ENCODE measurements around the gene TNFRSF19. TPM values are rescaled to one million over a fixed set of nuclear protein-coding genes. Genes with fewer than 3 reads are reported as not detected.

The TNFRSF19 gene
- total RNA-seq, 1 donor from 2014 or later: 19.0 TPM

DNA sequence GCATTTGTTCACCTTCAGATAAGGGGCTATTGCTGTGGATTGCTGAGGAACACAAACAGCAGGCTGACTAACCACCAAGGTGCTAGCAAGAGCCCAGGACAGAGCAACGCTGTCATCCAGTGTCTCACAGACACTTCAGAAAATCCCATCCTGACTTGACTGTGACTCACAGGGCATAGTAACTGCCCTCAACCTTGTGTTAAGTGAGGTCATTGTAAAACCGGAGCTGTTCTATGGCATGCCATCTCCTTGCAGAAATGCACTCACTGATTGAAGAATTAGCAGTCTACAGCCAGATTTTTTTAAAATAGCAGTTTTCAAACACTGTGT lies 51.1 kb downstream of the TNFRSF19 start:
- H3K27ac Mint-ChIP-seq: peak overlapping the region; percentile 73
- no peak overlapping the region for H3K4me3 Mint-ChIP-seq (ENCODE audit: low read depth)
- TF ChIP-seq, protein P1, sequence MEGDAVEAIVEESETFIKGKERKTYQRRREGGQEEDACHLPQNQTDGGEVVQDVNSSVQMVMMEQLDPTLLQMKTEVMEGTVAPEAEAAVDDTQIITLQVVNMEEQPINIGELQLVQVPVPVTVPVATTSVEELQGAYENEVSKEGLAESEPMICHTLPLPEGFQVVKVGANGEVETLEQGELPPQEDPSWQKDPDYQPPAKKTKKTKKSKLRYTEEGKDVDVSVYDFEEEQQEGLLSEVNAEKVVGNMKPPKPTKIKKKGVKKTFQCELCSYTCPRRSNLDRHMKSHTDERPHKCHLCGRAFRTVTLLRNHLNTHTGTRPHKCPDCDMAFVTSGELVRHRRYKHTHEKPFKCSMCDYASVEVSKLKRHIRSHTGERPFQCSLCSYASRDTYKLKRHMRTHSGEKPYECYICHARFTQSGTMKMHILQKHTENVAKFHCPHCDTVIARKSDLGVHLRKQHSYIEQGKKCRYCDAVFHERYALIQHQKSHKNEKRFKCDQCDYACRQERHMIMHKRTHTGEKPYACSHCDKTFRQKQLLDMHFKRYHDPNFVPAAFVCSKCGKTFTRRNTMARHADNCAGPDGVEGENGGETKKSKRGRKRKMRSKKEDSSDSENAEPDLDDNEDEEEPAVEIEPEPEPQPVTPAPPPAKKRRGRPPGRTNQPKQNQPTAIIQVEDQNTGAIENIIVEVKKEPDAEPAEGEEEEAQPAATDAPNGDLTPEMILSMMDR (IDR thresholded peaks at IDR 0.05; ENCODE audit: unreplicated experiment): no peak

DNA sequence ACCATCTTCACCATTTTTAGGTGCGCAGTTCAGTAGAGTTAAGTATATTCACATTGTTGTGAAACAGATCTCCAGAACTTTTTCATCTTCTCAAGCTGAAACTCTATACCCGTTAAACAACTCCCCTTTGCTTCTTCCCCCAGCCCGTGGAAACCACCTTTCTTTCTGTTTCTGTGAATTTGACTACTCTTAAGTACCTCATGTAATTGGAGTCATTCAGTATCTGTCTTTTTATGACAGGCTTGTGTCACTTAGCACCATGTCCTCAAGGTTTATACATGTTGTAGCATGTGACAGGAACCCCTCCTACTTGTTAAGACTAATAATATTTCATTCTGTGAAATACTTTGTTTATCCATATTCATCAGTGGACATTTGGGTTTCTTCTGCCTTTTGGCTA lies 52.8 kb downstream of the TNFRSF19 start:
- no peak for DNase-seq (ENCODE audit: low spot score, unreplicated experiment)
- H3K27ac Mint-ChIP-seq: no peak overlapping the region
- peaks cover 3% of the 10 kb centered on the region for H3K9me3 Mint-ChIP-seq (ENCODE audit: low read depth)
- H3K4me3 Mint-ChIP-seq (ENCODE audit: low read depth): no peak overlapping the region
- TF ChIP-seq, protein P1 (IDR thresholded peaks at IDR 0.05; ENCODE audit: unreplicated experiment): no peak
- peaks cover 11% of the 10 kb centered on the region for H3K36me3 Mint-ChIP-seq (ENCODE audit: insufficient read depth)
- H3K4me1 Mint-ChIP-seq (ENCODE audit: low read depth): peaks cover 33% of the 10 kb centered on the region
- H3K27me3 Mint-ChIP-seq: peaks cover 2% of the 10 kb centered on the region

More for the DNA sequence above, 51.1 kb downstream of the TNFRSF19 start:
- peaks cover 7% of the 10 kb centered on the region for H3K27me3 Mint-ChIP-seq
- peaks cover 3% of the 10 kb centered on the region for H3K9me3 Mint-ChIP-seq (ENCODE audit: low read depth)
- no peak for DNase-seq (ENCODE audit: low spot score, unreplicated experiment)
- H3K4me1 Mint-ChIP-seq (ENCODE audit: low read depth): peaks cover 34% of the 10 kb centered on the region
- peaks cover 16% of the 10 kb centered on the region for H3K36me3 Mint-ChIP-seq (ENCODE audit: insufficient read depth)

DNA sequence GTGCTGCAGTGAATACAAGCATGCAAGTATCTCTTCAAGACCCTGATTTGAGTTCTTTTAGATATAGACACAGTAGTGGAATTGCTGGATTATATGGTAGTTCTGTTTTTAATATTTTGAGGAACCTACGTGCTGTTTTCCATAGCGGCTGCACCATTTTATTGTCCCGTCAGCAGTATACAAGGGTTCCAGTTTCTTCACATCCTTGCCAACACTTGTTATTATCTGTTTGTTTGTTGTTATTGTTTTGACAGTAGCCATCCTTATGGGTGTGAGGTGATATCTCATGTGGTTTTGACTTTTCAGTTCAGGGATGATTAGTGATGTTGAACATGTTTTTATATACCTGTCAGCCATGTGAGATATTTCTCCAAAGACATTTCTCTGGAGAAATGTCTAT lies 53.2 kb downstream of the TNFRSF19 start:
- peaks cover 5% of the 10 kb centered on the region for H3K27me3 Mint-ChIP-seq
- no peak overlapping the region for H3K27ac Mint-ChIP-seq
- H3K4me3 Mint-ChIP-seq (ENCODE audit: low read depth): no peak overlapping the region
- peaks cover 9% of the 10 kb centered on the region for H3K36me3 Mint-ChIP-seq (ENCODE audit: insufficient read depth)
- H3K9me3 Mint-ChIP-seq (ENCODE audit: low read depth): peaks cover 3% of the 10 kb centered on the region
- TF ChIP-seq, protein P1 (IDR thresholded peaks at IDR 0.05; ENCODE audit: unreplicated experiment): no peak
- H3K4me1 Mint-ChIP-seq (ENCODE audit: low read depth): peaks cover 34% of the 10 kb centered on the region
- no peak for DNase-seq (ENCODE audit: low spot score, unreplicated experiment)

DNA sequence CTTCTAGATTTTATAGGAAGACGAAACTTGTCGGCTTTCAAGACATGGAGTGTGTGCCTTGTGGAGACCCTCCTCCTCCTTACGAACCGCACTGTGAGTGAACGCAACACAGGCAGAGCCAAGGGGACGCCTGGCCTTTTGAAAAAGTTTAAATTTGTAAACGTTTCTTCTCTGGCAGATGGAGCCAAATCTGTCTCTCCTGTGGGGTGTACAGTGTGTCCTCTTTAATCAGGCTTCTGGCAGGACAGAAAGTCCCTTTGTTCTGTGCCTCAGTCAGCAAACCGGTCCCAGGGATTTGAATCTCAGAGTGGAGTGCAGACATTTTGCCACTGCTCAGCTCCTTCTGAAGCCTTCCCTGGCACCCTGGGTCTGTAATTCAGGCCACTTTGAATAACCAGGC lies 56.5 kb downstream of the TNFRSF19 start:
- Mint-ChIP-seq H3K27me3 (peaks cover 11% of the 10 kb centered on the region), H3K27ac (no peak overlapping the region), H3K36me3 (ENCODE audit: insufficient read depth) (peaks cover 4% of the 10 kb centered on the region), H3K9me3 (ENCODE audit: low read depth) (peaks cover 3% of the 10 kb centered on the region), H3K4me1 (ENCODE audit: low read depth) (peaks cover 40% of the 10 kb centered on the region), H3K4me3 (ENCODE audit: low read depth) (no peak overlapping the region)
- no peak for DNase-seq (ENCODE audit: low spot score, unreplicated experiment)
- TF ChIP-seq, protein P1 (IDR thresholded peaks at IDR 0.05; ENCODE audit: unreplicated experiment): no peak

DNA sequence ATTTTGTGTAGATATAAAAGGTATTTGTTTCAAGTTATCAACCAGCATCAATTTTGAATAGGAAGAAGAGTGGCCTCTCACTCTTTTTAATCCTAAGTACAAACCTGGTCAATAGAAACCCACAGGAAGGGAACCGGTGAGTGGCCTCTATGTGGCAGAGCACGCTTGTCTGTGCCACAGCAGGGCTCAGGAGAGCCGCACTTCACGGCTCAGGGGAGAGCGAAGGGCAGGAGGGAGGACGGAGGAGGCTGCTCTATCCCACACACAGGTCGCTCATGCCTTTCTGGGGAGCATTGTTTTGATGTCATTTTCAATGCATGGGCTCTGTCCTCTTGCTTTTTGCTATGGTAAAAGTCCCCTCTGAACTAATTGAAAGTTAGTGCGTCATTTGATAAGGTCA lies 57.2 kb downstream of the TNFRSF19 start:
- Mint-ChIP-seq H3K27me3 (peaks cover 11% of the 10 kb centered on the region), H3K27ac (no peak overlapping the region), H3K4me3 (ENCODE audit: low read depth) (no peak overlapping the region), H3K36me3 (ENCODE audit: insufficient read depth) (peaks cover 4% of the 10 kb centered on the region), H3K9me3 (ENCODE audit: low read depth) (peaks cover 3% of the 10 kb centered on the region), H3K4me1 (ENCODE audit: low read depth) (peaks cover 47% of the 10 kb centered on the region)
- DNase-seq (ENCODE audit: low spot score, unreplicated experiment): no peak
- TF ChIP-seq, protein P1 (IDR thresholded peaks at IDR 0.05; ENCODE audit: unreplicated experiment): no peak

Data from progenitor cell of endocrine pancreas (in vitro differentiated cells).